Mesodermal cell (in vitro differentiated cells): ENCODE data around the gene C1QA.

Source experiments
- H3K27ac ChIP-seq: 2 replicates; pipeline ENCODE4 v1.7.0; 2013; ENCODE audit warnings: mild to moderate bottlenecking, low read depth, low read length, moderate library complexity; ENCODE audit not compliant: severe bottlenecking
- H3K36me3 ChIP-seq: 2 replicates; pipeline ENCODE4 v1.7.1; 2013; ENCODE audit warnings: mild to moderate bottlenecking, low read length, moderate library complexity; ENCODE audit not compliant: control insufficient read depth, insufficient read depth
- H3K4me1 ChIP-seq: one replicate; pipeline ENCODE4 v1.7.1; 2013; ENCODE audit warnings: mild to moderate bottlenecking, low read length; ENCODE audit not compliant: insufficient read depth, control insufficient read depth, poor library complexity, severe bottlenecking
- H3K4me3 ChIP-seq: 2 replicates; pipeline ENCODE4 v1.7.0; 2013; ENCODE audit warnings: low read length, control low read depth, mild to moderate bottlenecking; ENCODE audit not compliant: insufficient read depth, poor library complexity, severe bottlenecking; ENCODE audit errors: extremely low read depth
- H3K9me3 ChIP-seq: 2 replicates; pipeline ENCODE4 v1.7.1; 2013; ENCODE audit warnings: mild to moderate bottlenecking, low read length, moderate library complexity; ENCODE audit not compliant: control insufficient read depth
- WGBS, 2 experiments: methylation state at CpG; one replicate each; pipeline ENCODE4 v1.1.5; 2013; ENCODE audit warnings: missing lambda C conversion rate in 2 of 2; ENCODE audit not compliant: insufficient coverage in 2 of 2; 5-methylcytosine and 5-hydroxymethylcytosine counted together

The C1QA gene

GRCh38 chr1:22641247-22641646 lies 4.8 kb downstream of the C1QA start:
- 72 to 75% methylated on average over 4 to 6 of the region's 8 CpGs for WGBS, 2 experiments
- H3K4me1 ChIP-seq = no peaks in the 10 kb centered on the region
- no peak overlapping the region for H3K27ac ChIP-seq
- H3K9me3 ChIP-seq = no peaks in the 10 kb centered on the region
- no peak overlapping the region for H3K4me3 ChIP-seq
- H3K36me3 ChIP-seq = no peaks in the 10 kb centered on the region

GRCh38 chr1:22641906-22642636 lies 5.6 kb downstream of the C1QA start:
- Histone ChIP-seq H3K4me3 (no peak overlapping the region), H3K36me3 (no peaks in the 10 kb centered on the region), H3K4me1 (no peaks in the 10 kb centered on the region), H3K9me3 (no peaks in the 10 kb centered on the region), H3K27ac (no peak overlapping the region)
- WGBS, 2 experiments = 25 to 37% methylated on average over 4 to 9 of the region's 18 CpGs

GRCh38 chr1:22643381-22643780 lies 7.0 kb downstream of the C1QA start, which contains the start of gene C1QC:
TSS of gene C1QC (plus strand) at chr1:22643633. CDS start at chr1:22644024, 391 bp downstream.
- H3K4me3 ChIP-seq = no peak within 1 kb of the TSS
- no peak within 1 kb of the TSS for H3K27ac ChIP-seq
- 81 to 95% methylated on average over 4 to 5 of the region's 8 CpGs for WGBS, 2 experiments
- no peaks in the 10 kb centered on the region for H3K36me3 ChIP-seq
- H3K4me1 ChIP-seq = no peaks in the 10 kb centered on the region
- no peaks in the 10 kb centered on the region for H3K9me3 ChIP-seq

- Histone ChIP-seq H3K27ac (no peak overlapping the region), H3K36me3 (no peaks in the 10 kb centered on the region), H3K4me1 (no peaks in the 10 kb centered on the region), H3K4me3 (no peak overlapping the region), H3K9me3 (no peaks in the 10 kb centered on the region)
- WGBS, 2 experiments = 70 to 96% methylated on average over 8 to 10 of the region's 12 CpGs
Measured at GRCh38 chr1:22643928-22644327, 7.5 kb downstream of the C1QA start.

- Histone ChIP-seq H3K36me3 (no peaks in the 10 kb centered on the region), H3K27ac (no peak overlapping the region), H3K4me3 (no peak overlapping the region), H3K9me3 (no peaks in the 10 kb centered on the region), H3K4me1 (no peaks in the 10 kb centered on the region)
- WGBS, 2 experiments = 86 to 90% methylated on average over 6 to 7 of the region's 7 CpGs
Measured at GRCh38 chr1:22645931-22646330, 9.5 kb downstream of the C1QA start.

- Histone ChIP-seq H3K4me3 (no peak overlapping the region), H3K27ac (no peak overlapping the region), H3K9me3 (no peaks in the 10 kb centered on the region), H3K4me1 (no peaks in the 10 kb centered on the region), H3K36me3 (no peaks in the 10 kb centered on the region)
- WGBS, 2 experiments = no CpG with 5 or more reads among the region's 1 CpG
Measured at GRCh38 chr1:22646384-22646783, 10.0 kb downstream of the C1QA start.

GRCh38 chr1:22650089-22650693 lies 13.8 kb downstream of the C1QA start:
- WGBS, 2 experiments = 88 to 94% methylated on average over 8 to 9 of the region's 13 CpGs
- Histone ChIP-seq H3K4me1 (no peaks in the 10 kb centered on the region), H3K27ac (no peak overlapping the region), H3K9me3 (no peaks in the 10 kb centered on the region), H3K36me3 (no peaks in the 10 kb centered on the region), H3K4me3 (no peak overlapping the region)

- Histone ChIP-seq H3K36me3 (no peaks in the 10 kb centered on the region), H3K27ac (no peak overlapping the region), H3K4me3 (no peak overlapping the region), H3K9me3 (no peaks in the 10 kb centered on the region), H3K4me1 (no peaks in the 10 kb centered on the region)
- 90% methylated on average over 13 of the region's 15 CpGs for WGBS, 2 experiments
Measured at GRCh38 chr1:22651941-22652856, 15.8 kb downstream of the C1QA start.

GRCh38 chr1:22652881-22653316 lies 16.5 kb downstream of the C1QA start, which contains the start of gene C1QB:
TSS of gene C1QB (plus strand) at chr1:22653236. CDS start at chr1:22659463, 6,227 bp downstream.
- 84 to 91% methylated on average over 10 to 11 of the region's 13 CpGs for WGBS, 2 experiments
- Histone ChIP-seq H3K4me1 (no peaks in the 10 kb centered on the region), H3K36me3 (no peaks in the 10 kb centered on the region), H3K4me3 (no peak within 1 kb of the TSS), H3K27ac (no peak within 1 kb of the TSS), H3K9me3 (no peaks in the 10 kb centered on the region)

- Histone ChIP-seq H3K4me1 (no peaks in the 10 kb centered on the region), H3K4me3 (no peak overlapping the region), H3K36me3 (no peaks in the 10 kb centered on the region), H3K27ac (no peak overlapping the region), H3K9me3 (no peaks in the 10 kb centered on the region)
- 61 to 68% methylated on average over 4 to 5 of the region's 5 CpGs for WGBS, 2 experiments
Measured at GRCh38 chr1:22654692-22655091, 18.3 kb downstream of the C1QA start.
